OCI-LY7 (cell line): ENCODE results near the gene ANKMY1.
A peak's percentile ranks its signal among the peaks of the same experiment; 100 is the strongest.

ENCODE experiments used
- EZH2phosphoT487 ChIP-seq: fragments of 200-600 bp; sonication (generic); IDR thresholded peaks from 2 replicates; pipeline ENCODE4 v1.6.1; 2018; ENCODE audit warnings: low read depth, borderline replicate concordance, mild to moderate bottlenecking, mixed run types, antibody characterized with exemption, low read length, moderate library complexity, mixed read lengths
- TF ChIP-seq, protein P1 (sequence below): fragments of 200-600 bp; sonication (generic); conservative IDR thresholded peaks from 2 replicates; pipeline ENCODE4 v1.5.1; 2014; ENCODE audit warnings: mild to moderate bottlenecking, antibody characterized with exemption, low read length, moderate library complexity, mixed read lengths

DNA sequence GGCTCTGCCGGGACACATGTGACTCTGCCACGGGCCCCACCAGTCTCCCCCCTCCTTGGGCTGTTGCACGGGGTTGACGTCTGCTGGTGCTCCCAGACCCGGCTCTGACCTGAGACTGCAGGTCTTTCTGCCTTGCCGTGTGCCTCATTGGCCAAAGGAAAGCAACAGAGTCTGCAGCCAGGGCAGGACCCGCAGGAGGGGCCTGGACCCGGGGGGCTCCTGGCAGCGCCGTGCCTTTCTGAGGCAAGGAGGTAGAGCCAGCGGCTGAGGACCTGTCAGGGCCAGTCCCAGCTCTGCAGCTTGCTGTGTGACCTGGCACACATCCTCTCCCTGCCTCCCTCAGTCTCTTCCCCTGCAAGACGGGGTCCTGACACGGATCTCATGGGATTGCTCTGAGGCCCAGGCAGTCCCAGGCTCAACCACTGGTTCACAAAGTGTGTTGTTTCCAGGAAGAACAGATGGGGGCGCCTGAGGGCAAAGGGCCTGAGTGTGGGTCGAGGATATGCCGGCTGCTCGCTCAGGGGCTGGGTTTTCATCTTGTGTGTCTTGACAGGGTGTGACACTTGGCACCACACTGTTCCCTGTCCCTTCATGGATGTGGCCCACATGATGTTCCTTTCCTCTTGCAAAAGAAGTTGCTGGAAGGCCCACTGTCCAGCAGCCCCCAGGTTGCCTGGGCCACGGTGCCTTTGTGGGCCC is 37.7 kb upstream of the ANKMY1 start:
- TF ChIP-seq, protein P1, sequence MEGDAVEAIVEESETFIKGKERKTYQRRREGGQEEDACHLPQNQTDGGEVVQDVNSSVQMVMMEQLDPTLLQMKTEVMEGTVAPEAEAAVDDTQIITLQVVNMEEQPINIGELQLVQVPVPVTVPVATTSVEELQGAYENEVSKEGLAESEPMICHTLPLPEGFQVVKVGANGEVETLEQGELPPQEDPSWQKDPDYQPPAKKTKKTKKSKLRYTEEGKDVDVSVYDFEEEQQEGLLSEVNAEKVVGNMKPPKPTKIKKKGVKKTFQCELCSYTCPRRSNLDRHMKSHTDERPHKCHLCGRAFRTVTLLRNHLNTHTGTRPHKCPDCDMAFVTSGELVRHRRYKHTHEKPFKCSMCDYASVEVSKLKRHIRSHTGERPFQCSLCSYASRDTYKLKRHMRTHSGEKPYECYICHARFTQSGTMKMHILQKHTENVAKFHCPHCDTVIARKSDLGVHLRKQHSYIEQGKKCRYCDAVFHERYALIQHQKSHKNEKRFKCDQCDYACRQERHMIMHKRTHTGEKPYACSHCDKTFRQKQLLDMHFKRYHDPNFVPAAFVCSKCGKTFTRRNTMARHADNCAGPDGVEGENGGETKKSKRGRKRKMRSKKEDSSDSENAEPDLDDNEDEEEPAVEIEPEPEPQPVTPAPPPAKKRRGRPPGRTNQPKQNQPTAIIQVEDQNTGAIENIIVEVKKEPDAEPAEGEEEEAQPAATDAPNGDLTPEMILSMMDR = peak; percentile 73
- no peak for TF ChIP-seq EZH2phosphoT487
